Fibroblast of gingiva (primary cell): ENCODE results near the gene GLIPR1L2.
"Not testable (repeated sequence)": the region's sequence is repeated elsewhere in the genome, so short reads cannot be mapped to it uniquely, and the experiment has no call there.

Experiments
- DNase-seq: peaks from one replicate; pipeline ENCODE4 v3.0.0-alpha.2; 2011; ENCODE audit warnings: low read depth

GLIPR1L2 gene

DNA sequence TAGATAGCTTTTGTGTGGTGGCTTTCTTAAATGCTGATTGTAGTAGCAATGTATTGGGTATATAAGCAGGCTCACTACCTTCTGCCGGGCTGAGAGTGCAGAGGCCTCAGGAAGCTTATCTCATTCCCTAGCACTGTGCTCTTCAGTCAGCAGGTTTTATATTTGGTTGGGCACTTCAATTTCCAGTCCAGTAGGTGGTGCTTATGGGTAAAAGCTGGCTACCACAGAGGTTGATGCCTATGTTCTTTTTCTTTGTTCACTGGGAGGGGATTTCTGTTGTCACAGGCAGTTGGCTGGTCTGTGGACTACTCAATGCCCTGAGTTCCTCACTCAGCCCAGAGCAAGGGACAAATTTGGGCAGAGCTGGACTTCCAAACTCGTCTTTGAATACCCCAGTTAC is 46.7 kb downstream of the GLIPR1L2 start:
- peak; percentile 19 for DNase-seq

DNA sequence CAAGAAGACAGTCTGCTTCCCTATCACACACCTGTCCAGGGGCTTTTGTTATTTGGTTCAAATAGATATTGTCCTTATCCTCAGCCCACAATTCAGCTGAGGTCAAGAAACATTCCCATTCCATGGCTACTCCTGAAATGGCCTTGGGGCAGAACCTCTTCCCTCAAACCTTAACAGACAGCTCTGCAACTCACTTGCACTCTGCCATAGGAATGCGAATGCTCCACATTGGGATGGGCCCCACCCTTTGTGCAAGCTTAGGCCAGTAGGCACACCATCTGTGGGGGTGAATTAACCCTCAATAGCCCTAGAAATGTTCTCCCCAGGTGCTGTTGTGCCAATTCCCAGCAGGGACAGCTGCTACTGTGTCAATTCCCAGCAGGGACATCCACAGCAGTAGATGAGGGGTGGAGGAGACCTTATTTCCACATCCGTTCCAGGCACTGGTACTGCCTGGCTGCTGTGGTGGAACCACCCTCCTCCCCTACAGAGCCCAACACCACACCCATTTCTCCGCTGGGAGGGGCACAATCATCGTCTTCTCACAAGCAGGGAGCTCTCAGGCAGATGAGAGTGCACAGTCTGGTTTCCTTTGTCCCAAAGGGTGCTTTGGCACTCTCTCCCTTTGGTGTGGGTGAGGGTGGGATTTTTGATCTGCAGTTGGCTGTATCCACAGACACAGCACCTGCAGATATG is 47.3 kb downstream of the GLIPR1L2 start:
- DNase-seq = no peak

DNA sequence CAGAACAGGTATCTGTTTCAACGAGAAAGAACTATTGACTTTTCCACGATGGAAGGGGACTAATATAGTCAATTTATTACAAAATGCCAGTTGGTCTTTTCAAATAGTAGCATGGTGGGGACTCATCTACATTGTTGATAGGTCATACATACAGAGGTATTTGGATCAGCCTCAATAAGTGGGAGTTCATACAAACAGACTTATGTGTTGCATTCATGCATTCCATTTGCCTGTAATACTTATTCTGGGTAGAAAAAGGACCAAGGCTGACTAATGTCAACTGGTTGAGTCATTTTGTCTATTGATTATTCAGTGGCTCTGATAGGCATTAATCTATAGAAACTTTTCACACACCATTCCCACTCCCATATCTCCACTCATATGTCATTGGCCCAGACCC is 48.2 kb downstream of the GLIPR1L2 start:
- DNase-seq = no peak

DNA sequence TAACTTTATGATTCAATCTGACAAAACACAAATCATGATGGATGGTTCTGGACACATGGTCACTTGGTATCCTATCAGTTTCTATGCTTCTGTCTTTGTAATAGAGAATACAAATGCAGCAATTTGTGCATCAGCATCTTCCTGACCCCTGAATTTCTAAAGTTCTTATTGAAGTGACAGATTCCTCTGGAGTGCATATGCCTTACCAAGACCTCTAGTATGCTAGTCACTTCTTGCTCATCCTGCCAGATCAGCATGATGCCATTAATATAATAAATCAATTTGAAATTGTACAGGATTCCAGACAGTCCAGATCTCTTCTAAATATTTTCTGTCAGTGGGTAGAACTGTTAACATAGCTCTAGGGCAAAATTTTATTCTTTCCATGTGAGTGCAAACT is 49.0 kb downstream of the GLIPR1L2 start:
- no peak for DNase-seq

DNA sequence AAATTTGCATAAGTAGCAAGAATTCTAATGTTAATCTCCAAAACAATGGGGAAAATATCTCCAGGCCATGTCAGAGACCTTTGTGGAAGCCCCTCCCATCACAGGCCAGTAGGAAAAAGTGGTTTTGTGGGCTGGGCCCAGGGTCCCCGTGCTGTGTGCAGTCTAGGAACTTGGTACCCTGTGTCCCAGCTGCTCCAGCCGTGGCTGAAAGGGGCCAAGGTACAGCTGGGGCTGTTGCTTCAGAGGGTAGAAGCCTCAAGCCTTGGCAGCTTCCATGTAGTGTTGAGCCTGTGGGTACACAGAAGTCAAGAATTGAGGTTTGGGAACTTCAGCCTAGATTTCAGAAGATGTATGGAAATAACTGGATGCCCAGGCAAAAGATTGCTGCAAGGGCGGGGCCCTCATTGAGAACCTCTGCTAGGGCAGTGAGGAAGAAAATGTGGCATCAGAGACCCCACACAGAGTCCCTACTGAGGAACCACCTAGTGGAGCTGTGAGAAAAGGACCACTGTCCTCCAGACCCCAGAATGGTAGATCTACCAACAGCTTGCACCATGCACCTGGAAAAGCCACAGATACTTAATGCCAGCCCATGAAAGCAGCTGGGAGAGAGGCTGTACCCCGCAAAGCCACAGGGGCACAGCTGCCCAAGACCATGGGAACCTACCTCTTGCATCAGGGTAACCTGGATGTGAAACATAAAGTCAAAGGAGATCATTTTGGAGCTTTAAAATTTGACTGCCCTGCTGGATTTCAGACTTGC is 51.0 kb downstream of the GLIPR1L2 start:
- DNase-seq = not testable (repeated sequence)

DNA sequence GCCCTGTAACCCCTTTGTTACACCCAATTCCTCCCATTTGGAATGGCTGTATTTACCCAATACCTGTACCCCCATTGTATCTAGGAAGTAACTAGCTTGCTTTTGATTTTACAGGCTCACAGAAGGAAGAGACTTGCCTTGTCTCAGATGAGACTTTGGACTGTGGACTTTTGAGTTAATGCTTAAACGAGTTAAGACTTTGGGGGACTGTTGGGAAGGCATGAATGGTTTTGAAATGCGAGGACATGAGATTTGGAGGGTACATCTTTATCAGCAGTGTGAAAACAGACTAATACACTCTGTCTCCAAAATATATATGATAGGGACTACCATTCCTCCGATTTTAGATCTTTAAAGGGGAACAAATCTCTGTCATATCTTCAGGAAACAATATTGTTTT is 51.6 kb downstream of the GLIPR1L2 start:
- DNase-seq = not testable (repeated sequence)

DNA sequence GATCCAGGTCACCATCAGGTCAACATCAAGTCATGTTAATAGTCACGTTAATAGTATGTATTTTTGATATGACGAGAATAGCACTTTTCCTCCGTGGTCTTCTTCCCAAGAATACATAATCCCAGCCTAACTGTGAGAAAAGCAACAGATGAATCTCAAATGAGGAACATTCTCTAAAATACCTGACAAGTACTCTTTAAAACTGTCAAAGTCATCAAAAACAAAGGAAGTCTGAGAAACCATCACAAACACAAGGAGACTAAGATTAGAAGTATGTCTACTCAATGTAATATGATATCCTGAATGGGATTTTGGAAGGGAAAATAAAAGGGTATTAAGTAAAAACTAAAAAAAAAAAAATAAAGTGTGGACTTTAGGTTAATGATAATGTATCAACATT is 52.8 kb downstream of the GLIPR1L2 start:
- DNase-seq = no peak

DNA sequence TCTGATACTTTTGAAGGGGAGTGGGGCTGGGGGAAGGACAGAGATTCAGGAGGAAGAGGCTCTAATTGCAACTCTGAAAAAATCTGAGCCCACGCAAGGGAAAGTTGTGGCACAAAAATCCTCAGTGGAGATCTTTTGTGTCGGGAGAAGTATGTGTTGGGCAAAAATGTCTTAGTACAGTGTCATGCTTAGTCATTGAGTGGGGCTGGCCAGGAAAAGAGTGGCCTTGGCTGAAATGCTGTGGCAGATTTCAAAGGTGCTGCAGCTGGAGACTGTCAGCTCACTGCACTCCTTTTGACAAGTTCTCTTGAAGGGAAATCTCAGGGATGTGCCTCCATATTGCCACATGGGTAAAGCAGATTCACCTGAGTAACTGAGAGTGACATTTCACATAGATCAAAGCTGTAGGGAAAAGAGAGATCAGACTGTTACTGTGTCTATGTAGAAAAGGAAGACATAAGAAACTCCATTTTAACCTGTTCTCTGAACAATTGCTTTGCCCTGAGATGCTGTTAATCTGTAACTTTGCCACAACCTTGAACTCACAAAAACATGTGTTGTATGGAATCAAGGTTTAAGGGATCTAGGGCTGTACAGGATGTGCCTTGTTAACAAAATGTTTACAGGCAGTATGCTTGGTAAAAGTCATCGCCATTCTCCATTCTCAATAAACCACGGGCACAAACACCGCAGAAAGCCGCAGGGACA is 53.7 kb downstream of the GLIPR1L2 start:
- peak; percentile 39 for DNase-seq

DNA sequence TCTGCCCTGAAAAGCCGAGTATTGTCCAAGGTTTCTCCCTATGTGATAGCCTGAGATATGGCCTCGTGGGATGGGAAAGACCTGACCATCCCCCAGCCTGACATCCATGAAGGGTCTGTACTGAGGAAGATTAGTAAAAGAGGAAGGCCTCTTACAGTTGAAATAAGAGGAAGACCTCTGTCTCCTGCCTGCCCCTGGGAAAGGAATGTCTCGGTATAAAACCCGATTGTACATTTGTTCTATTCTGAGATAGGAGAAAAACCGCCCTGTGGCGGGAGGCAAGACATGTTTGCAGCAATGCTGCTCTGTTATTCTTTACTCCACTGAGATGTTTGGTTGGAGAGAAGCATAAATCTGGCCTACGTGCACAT is 54.2 kb downstream of the GLIPR1L2 start:
- not testable (repeated sequence) for DNase-seq

DNA sequence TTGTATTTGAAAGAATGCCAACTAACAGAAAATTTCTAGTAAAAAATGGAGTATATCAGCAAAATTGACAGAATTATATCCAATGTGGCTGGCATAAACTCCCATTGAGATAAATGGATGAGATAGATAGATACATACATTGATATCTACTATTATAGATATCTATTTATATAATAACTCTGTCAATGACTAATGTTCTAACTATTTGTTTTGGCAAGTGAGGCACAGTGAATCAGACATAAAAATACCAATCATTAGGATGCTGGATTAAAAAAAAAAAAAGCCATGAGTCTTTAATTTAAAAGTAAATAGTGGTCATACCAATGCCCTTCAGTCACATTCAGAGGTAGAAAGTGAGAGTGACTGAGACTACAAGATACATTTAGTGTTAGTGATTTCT is 56.0 kb downstream of the GLIPR1L2 start:
- DNase-seq = peak; percentile 57

DNA sequence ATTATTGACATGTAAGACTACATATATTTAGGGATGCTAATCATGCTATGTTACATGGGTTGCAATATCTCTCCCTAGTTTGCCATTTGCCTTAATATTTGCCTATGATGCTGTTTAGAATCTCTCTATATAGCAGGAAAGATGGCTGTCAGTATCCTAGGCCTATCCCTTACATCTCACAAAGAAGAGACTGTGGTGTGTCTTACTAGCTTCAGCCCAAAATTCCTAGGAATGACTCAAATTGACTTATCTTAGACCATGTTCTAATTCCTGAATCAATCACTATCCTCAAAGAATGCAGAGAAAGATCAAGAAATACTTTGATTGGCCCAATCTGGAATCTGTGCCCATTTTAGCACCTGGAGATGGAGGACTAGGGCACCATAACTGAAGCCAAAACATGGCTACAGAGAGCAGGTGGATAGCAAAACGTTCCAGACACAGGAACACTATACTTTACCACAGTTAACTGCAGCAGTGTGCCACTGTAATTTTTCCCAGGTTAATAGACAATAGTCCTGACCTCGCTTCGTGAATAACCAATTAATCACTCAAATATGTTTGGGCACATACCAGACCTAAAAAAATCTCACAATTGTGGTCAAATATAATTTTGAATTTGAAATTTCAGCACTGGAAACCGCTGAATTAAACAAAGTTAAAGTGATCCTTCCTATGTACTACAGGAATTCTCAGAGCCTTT is 57.0 kb downstream of the GLIPR1L2 start:
- no peak for DNase-seq

DNA sequence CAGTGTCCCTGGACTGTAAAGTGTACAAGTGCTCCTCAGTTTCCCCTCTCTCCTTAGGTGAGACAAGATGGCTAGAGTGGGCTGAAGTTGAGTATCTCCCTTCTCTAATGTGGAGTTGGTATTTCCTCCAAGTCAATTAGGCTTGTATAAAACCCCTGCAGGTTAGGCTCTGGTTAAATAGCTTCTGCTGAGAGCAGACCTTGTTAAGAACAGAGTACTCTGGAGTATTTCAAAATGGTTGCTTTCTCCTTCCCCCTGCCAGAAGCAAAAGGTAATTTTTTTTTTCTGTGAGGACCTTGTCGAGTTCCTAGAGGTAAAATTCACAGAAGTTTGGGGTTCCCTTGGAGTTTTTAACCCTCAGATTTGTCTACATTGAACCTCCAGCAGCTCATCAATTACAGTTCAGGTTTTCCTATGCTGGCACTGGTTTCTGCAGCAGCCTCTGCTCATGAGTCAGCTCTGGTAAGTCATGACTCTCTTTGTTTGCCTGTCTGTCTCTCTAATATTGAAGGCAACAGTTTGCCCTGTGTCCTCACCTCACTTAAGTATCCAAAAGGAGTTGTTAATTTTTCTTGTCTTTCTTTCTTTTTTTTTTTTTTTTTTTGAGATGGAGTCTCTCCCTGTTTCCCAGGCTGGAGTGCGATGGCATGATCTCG is 61.9 kb downstream of the GLIPR1L2 start:
- no peak for DNase-seq

DNA sequence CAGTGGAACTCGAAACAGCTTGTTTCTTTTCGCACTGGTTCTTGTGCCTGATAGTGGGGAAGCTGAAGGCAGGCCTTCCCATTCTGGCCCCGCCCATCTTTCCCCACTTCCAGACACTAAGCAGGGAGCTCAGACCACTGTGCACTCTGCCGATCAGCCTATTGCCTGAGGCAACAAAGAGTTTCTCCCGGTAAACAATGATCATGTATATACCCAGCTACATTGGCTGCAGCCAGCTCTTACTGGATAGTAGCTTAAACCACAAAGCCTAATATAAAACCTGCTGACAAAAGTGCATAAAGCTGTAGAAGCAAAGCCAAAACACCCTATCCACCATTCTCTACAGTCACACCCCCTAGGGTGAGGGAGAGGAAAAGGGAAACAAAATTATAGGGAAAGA is 65.0 kb downstream of the GLIPR1L2 start:
- no peak for DNase-seq

DNA sequence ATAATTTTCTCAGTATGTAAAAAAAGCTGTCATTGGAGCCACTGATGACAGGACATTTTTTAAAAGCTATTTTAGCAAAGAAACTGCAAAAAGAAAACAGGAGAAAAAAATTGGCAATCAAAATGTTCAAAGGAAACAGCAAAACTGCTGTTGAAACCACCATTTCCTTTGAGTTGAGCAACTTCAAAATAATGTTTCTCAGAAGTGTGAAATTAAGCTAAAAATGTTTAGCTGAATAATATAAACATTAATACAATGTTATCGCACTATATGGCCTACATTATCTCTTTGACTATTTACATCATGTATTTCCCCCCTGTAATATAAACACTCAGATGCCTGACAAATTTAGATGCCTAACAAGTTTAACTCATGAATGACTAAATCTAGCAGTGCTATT is 66.3 kb downstream of the GLIPR1L2 start:
- DNase-seq = no peak

DNA sequence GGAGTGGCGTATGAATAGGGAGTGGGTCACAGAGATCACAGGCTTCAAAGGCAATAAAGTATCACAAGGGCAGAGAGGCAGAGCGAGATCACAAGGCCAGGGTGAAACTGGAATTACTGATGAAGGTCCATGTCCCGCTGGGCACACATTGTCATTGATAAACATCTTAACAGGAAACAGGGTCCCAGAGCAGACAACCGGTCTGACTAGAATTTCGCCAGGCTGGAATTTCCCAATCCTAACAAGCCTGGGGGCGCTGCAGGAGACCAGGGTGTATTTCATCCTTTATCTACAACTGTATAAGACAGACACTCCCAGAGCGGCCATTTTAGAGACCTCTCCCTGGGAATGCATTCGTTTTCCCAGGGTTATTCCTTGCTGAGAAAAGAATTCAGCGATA is 67.0 kb downstream of the GLIPR1L2 start:
- DNase-seq = not testable (repeated sequence)

DNA sequence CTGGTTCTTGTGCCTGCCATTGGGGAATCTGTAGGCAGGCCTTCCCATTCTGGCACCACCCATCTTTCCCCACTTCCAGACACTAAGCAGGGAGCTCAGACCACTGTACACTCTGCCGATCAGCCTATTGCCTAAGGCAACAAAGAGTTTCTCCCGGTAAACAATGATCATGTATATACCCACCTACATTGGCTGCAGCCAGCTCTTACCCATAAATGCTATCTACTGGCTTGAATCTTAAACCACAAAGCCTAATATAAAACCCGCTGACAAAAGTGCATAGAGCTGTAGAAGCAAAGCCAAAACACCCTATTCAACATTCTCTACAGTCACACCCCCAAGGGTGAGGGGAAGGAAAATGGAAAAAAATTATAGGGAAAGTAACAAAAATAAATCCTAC is 68.9 kb downstream of the GLIPR1L2 start:
- no peak for DNase-seq

DNA sequence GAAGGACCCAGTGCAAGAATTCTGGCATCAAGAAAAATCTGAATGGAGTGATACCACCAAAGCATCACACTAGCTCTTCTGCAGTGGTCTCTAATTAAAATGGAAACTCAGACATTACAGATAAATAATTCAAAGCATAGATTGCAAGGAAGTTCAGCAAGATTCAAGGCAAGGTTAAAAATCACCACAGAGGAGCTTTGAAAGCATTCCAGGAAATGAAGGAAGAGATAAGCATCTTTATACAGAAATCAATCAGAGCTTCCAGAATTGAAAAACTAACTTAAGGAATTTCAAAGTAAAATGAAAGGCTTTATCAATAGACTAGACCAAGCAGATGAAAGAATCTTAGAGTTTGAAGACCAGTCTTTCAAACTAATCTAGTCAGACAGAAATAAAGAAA is 69.3 kb downstream of the GLIPR1L2 start:
- no peak for DNase-seq

DNA sequence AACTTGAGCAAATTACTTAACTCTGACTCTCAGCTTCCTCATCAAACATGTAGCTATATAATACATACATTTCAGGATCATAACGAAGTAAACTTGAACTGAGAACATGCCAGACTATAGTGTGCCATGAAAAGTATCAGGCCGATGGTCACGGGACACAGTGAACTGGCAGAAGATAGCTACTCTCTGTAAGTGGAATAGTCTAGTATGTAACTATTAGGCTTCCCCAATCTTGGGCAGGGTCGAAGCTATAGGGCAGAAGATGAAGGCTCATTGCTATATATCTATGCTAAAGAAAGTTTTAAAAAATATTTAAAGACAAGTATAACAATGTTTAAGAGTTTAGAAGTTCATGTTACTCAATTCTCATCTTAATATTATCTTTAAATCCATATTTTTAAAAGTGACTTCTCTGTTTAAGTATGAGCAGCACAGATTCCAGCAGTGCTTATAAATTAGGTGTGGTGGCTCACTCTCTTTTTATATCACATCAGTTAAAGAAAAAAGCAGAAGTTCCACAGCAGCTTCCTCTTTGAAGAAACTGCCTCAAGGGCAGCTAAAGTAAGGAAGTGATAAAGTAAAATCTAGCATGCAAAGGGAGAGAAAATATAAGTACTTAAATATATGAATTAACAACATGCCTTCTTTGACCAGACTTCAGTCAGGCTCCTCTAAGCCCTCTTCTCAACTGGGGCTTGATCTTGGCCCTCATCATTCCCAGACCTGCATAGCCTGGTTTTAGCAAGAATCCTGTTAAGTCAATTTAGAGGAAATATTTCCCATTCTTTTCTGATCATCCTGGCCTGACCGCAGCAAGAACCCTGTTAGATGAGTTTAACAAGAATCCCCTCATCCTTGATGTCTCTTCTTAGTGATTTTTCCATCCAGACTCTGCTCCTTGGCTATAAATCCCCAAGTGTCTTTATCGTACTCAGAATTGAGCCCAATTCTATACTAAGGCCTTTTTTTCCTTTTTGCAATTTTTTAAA is 81.3 kb downstream of the GLIPR1L2 start:
- DNase-seq = no peak

DNA sequence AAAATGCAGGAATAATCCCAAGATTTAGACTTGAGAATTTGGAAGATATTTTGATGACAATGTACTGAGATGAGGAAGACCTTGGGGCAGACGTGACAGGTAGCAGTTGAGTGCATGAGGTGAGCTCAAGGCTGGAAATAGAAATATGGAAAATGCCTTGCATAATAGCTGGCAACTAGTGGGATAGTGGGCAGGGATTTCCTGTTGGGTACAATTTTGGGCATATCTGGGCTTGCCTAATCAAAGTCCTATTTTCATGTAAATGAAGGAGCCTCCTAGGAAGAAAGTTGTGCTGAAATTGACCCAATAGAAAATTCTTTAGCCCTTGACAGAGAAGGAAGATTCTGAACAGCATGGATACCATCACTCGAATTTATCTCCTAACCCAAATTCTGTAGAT is 83.2 kb downstream of the GLIPR1L2 start:
- DNase-seq = no peak

DNA sequence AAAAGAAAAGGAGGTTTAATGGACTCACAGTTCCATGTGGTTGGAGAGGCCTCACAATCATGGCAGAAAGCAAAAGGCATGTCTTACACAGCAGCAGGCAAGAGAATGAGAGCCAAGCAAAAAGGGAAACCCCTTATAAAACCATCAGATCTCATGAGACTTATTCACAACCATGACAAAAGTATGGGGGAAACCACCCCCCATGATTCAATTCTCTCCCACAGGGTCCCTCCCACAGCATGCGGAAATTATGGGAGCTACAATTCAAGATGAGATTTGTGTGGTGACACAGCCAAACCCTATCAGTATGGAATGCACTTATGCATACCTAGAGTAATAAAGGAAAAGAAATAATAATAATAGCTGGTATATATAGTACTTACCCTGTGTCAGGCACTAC is 85.2 kb downstream of the GLIPR1L2 start:
- DNase-seq = no peak

DNA sequence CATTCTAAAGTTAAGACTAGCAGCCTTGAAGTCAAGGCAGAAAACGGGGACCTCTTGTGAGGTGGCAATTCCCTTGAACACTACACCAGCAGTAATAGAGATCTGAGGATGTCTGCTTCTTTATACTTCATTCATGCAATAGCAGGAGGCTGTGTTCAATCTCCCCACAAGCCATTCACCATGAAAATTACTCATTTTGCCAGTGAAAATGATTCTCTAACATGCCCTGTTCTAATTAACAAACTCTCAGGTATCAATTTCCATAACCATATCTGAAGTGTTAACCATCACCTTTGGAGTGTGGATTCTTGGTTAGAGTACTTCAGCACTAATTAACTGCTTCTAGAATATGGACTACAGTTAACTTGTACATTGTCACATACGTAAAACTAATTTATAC is 86.2 kb downstream of the GLIPR1L2 start:
- no peak for DNase-seq
